H1 (cell line): ENCODE measurements around the gene KAT5. TPM values are rescaled to one million over a fixed set of nuclear protein-coding genes. Genes with fewer than 3 reads are reported as not detected.

Experiments
- CTCF ChIA-PET: fragments of 300-600 bp; sonication (Branson Sonifier 250); formaldehyde crosslinking; loops from one replicate; lab custom pipeline; 2021; ENCODE audit not compliant: partially characterized antibody; lab: Charles Lee
- POLR2A ChIA-PET: fragments of 300-600 bp; sonication (Branson Sonifier 250); formaldehyde crosslinking; loops from one replicate; lab custom pipeline; 2021; ENCODE audit warnings: inconsistent platforms; ENCODE audit not compliant: partially characterized antibody; lab: Charles Lee
- DNase-seq, 2 experiments: peaks; one replicate each; pipeline versions ENCODE4 v3.0.0 to v3.0.0-alpha.2; 2010 to 2022; ENCODE audit warnings: low spot score in 2 of 2, low read depth in 1 of 2, mixed read lengths in 1 of 2
- FAIRE-seq: peaks from 2 replicates; lab custom pipeline; 2011; peaks lifted over from hg19 to GRCh38; lab: Jason Lieb, UNC
- H2AFZ ChIP-seq: 2 replicates; pipeline ENCODE4 v1.8.1; 2012; ENCODE audit warnings: low read length, inconsistent platforms
- H2AK5ac ChIP-seq: 2 replicates; pipeline ENCODE4 v1.6.1; 2013; ENCODE audit warnings: low read depth, low read length
- H2BK120ac ChIP-seq: replicated peaks from 2 replicates; pipeline ENCODE3; 2013; ENCODE audit warnings: low read depth, low read length, inconsistent platforms
- H2BK12ac ChIP-seq: 2 replicates; pipeline ENCODE4 v1.6.1; 2013; ENCODE audit warnings: low read depth, low read length
- H2BK15ac ChIP-seq: 2 replicates; pipeline ENCODE4 v1.6.1; 2013; ENCODE audit warnings: low read length
- H2BK20ac ChIP-seq: 2 replicates; pipeline ENCODE4 v1.6.1; 2013; ENCODE audit warnings: low read length
- H2BK5ac ChIP-seq: 2 replicates; pipeline ENCODE4 v1.6.1; 2013; ENCODE audit warnings: low read depth, low read length
- H3K14ac ChIP-seq: 2 replicates; pipeline ENCODE4 v1.6.1; 2013; ENCODE audit warnings: inconsistent platforms; ENCODE audit not compliant: insufficient read length
- H3K18ac ChIP-seq: 2 replicates; pipeline ENCODE4 v1.6.1; 2013; ENCODE audit warnings: low read length; ENCODE audit errors: extremely low read depth
- H3K23ac ChIP-seq: 2 replicates; pipeline ENCODE4 v1.6.1; 2013; ENCODE audit warnings: inconsistent platforms; ENCODE audit not compliant: insufficient read length
- H3K23me2 ChIP-seq: 2 replicates; pipeline ENCODE4 v1.6.1; 2013; ENCODE audit warnings: low read depth, low read length
- H3K27ac ChIP-seq: 2 replicates; pipeline ENCODE4 v1.6.1; 2011; ENCODE audit warnings: low read depth, low read length, inconsistent platforms
- H3K27me3 ChIP-seq, 4 experiments: replicated peaks in 1 of 4; 1 replicate in 1 of 4; 2 replicates in 3 of 4; pipeline versions ENCODE4 v1.6.1 to v1.8.1; 2011 to 2013; ENCODE audit warnings: low read length in 3 of 4, mild to moderate bottlenecking in 3 of 4, inconsistent platforms in 2 of 4, mixed read lengths in 2 of 4, moderate library complexity in 1 of 4; ENCODE audit not compliant: control insufficient read depth in 3 of 4, insufficient read depth in 3 of 4; ENCODE audit errors: extremely low read depth in 1 of 4
- H3K36me3 ChIP-seq, 4 experiments: 2 replicates each; pipeline versions ENCODE4 v1.6.1 to v1.8.1; 2011 to 2013; ENCODE audit warnings: mild to moderate bottlenecking in 4 of 4, low read length in 3 of 4, moderate library complexity in 2 of 4, control low read depth in 1 of 4, inconsistent platforms in 1 of 4; ENCODE audit not compliant: insufficient read depth in 4 of 4, control insufficient read depth in 2 of 4
- H3K4ac ChIP-seq: replicated peaks from 2 replicates; pipeline ENCODE3; 2013; ENCODE audit warnings: low read length, low read depth, mixed read lengths, inconsistent platforms; ENCODE audit not compliant: insufficient read length
- H3K4me1 ChIP-seq, 4 experiments: replicated peaks in 1 of 4; 1 replicate in 1 of 4; 2 replicates in 3 of 4; pipeline versions ENCODE4 v1.6.1 to v1.8.1; 2011 to 2013; ENCODE audit warnings: low read length in 3 of 4, inconsistent platforms in 2 of 4, mixed read lengths in 1 of 4; ENCODE audit not compliant: insufficient read depth in 4 of 4, control insufficient read depth in 3 of 4
- H3K4me2 ChIP-seq, 2 experiments: 2 replicates each; pipeline versions ENCODE4 v1.6.1 to v1.8.1; 2011 to 2013; ENCODE audit warnings: low read depth in 2 of 2, low read length in 2 of 2, control low read depth in 1 of 2, inconsistent platforms in 1 of 2, mild to moderate bottlenecking in 1 of 2; ENCODE audit not compliant: insufficient read depth in 1 of 2
- H3K4me3 ChIP-seq, 4 experiments: fragments of 200-600, 300-600 bp in 1 of 4; sonication (generic), shearing (Covaris generic), sonication (Bioruptor Twin) in 1 of 4; 2 replicates each; pipeline versions ENCODE4 v1.5.1 to v1.8.1; 2011 to 2016; ENCODE audit warnings: low read length in 4 of 4, low read depth in 3 of 4, control low read depth in 2 of 4, inconsistent platforms in 2 of 4, mild to moderate bottlenecking in 2 of 4, mixed read lengths in 1 of 4, moderate library complexity in 1 of 4; ENCODE audit not compliant: insufficient read depth in 2 of 4; ENCODE audit errors: extremely low read depth in 1 of 4
- H3K56ac ChIP-seq: replicated peaks from 2 replicates; pipeline ENCODE3; 2013; ENCODE audit warnings: low read depth, mild to moderate bottlenecking, mixed read lengths, low read length, inconsistent platforms; ENCODE audit not compliant: insufficient read length
- H3K79me1 ChIP-seq: 2 replicates; pipeline ENCODE4 v1.6.1; 2013; ENCODE audit warnings: low read depth, low read length, control low read depth
- H3K79me2 ChIP-seq, 2 experiments: 2 replicates each; pipeline versions ENCODE4 v1.6.1 to v1.8.1; 2012 to 2013; ENCODE audit warnings: low read length in 2 of 2, mild to moderate bottlenecking in 2 of 2, inconsistent platforms in 1 of 2; ENCODE audit not compliant: insufficient read depth in 2 of 2, control insufficient read depth in 1 of 2
- H3K9ac ChIP-seq, 4 experiments: replicated peaks in 1 of 4; 1 replicate in 1 of 4; 2 replicates in 3 of 4; pipeline versions ENCODE4 v1.6.1 to v1.8.1; 2011 to 2013; ENCODE audit warnings: low read depth in 3 of 4, low read length in 3 of 4, control low read depth in 2 of 4, mild to moderate bottlenecking in 2 of 4, moderate library complexity in 2 of 4, inconsistent platforms in 1 of 4; ENCODE audit errors: extremely low read depth in 1 of 4
- H3K9me3 ChIP-seq, 2 experiments: 2 replicates each; pipeline versions ENCODE4 v1.6.1 to v1.8.1; 2012 to 2013; ENCODE audit warnings: mild to moderate bottlenecking in 2 of 2, moderate library complexity in 2 of 2, control low read depth in 1 of 2, inconsistent platforms in 1 of 2, low read depth in 1 of 2, low read length in 1 of 2, mixed read lengths in 1 of 2; ENCODE audit not compliant: insufficient read depth in 2 of 2
- H4K20me1 ChIP-seq, 2 experiments: replicated peaks in 1 of 2; 2 replicates each; pipeline versions ENCODE3 to v1.8.1; 2011 to 2013; ENCODE audit warnings: inconsistent platforms in 2 of 2, low read length in 2 of 2, mild to moderate bottlenecking in 1 of 2; ENCODE audit not compliant: insufficient read depth in 2 of 2, control insufficient read depth in 1 of 2
- H4K5ac ChIP-seq: 2 replicates; pipeline ENCODE4 v1.6.1; 2013; ENCODE audit warnings: low read length, low read depth, mixed read lengths, inconsistent platforms; ENCODE audit not compliant: insufficient read length
- H4K8ac ChIP-seq: 2 replicates; pipeline ENCODE4 v1.8.0; 2013; ENCODE audit warnings: mild to moderate bottlenecking, moderate library complexity, low read length, inconsistent platforms; ENCODE audit not compliant: insufficient read depth; ENCODE audit errors: extremely low read depth
- H4K91ac ChIP-seq: replicated peaks from 2 replicates; pipeline ENCODE3; 2013; ENCODE audit warnings: low read length, mixed read lengths, inconsistent platforms; ENCODE audit not compliant: insufficient read length
- MAFK ChIP-seq: IDR thresholded peaks from 2 replicates; pipeline ENCODE4 v1.6.1; 2012; ENCODE audit warnings: low read depth, mild to moderate bottlenecking, improper control_type of control experiment, low read length
- NRF1 ChIP-seq: IDR thresholded peaks from 2 replicates; pipeline ENCODE4 v1.6.1; 2011; ENCODE audit warnings: mild to moderate bottlenecking, low read depth, low read length, improper control_type of control experiment
- POLR2AphosphoS5 ChIP-seq: IDR thresholded peaks from 2 replicates; pipeline ENCODE4 v1.6.1; 2011; ENCODE audit warnings: low read depth, low read length
- SIN3A ChIP-seq, 2 experiments: IDR thresholded peaks in 1 of 2; conservative IDR thresholded peaks in 1 of 2; 2 replicates each; pipeline ENCODE4 v1.6.1; 2011 to 2012; ENCODE audit warnings: low read length in 2 of 2, improper control_type of control experiment in 1 of 2, low read depth in 1 of 2, mild to moderate bottlenecking in 1 of 2
- SP4 ChIP-seq: IDR thresholded peaks from 2 replicates; pipeline ENCODE4 v1.6.1; 2012; ENCODE audit warnings: low read length, inconsistent platforms
- SUZ12 ChIP-seq: fragments of 200-600 bp; sonication (generic); IDR thresholded peaks from 2 replicates; pipeline ENCODE4 v1.6.1; 2012; ENCODE audit warnings: mild to moderate bottlenecking, inconsistent platforms, low read length, moderate library complexity, mixed read lengths
- WGBS, 2 experiments: shearing (Covaris generic) in 1 of 2; methylation state at CpG; one replicate each; pipeline versions ENCODE4 v1.1.6 to v1.1.7; 2013 to 2015; ENCODE audit warnings: low lambda C conversion rate in 2 of 2, mixed read lengths in 2 of 2, inconsistent platforms in 1 of 2, low coverage in 1 of 2, missing lambda C conversion rate in 1 of 2; ENCODE audit not compliant: insufficient replicate concordance in 2 of 2, insufficient coverage in 1 of 2, insufficient read length in 1 of 2; ENCODE audit errors: extremely low coverage in 1 of 2, missing lambda C conversion rate in 1 of 2; 5-methylcytosine and 5-hydroxymethylcytosine counted together
- polyA plus RNA-seq, 7 experiments: library from polyadenylated mRNA; depleted of rRNA in 3 of 7; stranded (reverse) in 5 of 7; unstranded in 2 of 7; fragments of >200 nt in 5 of 7; fragments of 200-250 nt in 2 of 7; gene quantifications; 1 replicate in 5 of 7; 2 replicates in 1 of 7; 4 replicates in 1 of 7; pipeline versions ENCODE4 v1.2.1 to v1.2.3, GENCODE V29; 2011 to 2013; ENCODE audit warnings: missing spikeins in 2 of 7, mixed read lengths in 2 of 7
- total RNA-seq: library from RNA; stranded (reverse); fragmentation: NEBNext Ultra II Directional; extraction: Animal tissue kit (Norgen Biotek cat#: 25700); gene quantifications from 2 replicates; pipeline ENCODE4 v1.2.1, GENCODE V29; 2021

Gene KAT5
- total and polyA plus RNA-seq, 2 of the 8 experiments (the other 6 are each of a cell fraction or from before 2014, with no cell fraction given) = 26.7 to 37.4 TPM

DNA sequence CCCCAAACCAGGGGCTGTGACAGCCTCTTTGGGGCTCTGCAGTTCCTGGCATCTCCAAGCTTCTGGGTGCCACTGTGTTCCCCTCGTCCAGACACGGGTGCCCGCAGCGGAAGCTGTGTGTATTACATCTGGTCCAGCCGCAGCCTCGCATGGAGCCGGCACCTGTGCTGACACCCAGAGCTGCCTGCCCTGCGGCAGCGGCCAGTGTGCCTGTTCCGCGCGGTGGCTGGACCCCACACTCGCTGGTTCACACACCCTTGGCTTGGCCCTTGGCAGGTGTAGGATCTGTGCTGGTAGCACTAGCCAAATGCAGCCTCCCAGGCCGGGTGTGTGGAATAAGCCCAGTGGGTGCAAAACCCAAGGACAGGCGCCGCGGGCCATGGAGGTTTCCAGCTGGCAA, 33.0 kb downstream of the KAT5 start:
- no peak for FAIRE-seq
- CTCF ChIA-PET = interaction anchor here (0.6 to 2.2 kb wide), 22 partner anchors 9 to 460 kb away, joined by 3 to 8 read pairs (median 4); no protein-coding TSS in a partner anchor

More for the DNA sequence above, 33.0 kb downstream of the KAT5 start:
- POLR2A ChIA-PET = interaction anchor here (1.1 to 1.2 kb wide), 2 partner anchors 24 to 31 kb away, joined by 3 to 4 read pairs; partner anchors contain the start of gene RNASEH2C
- no peak for DNase-seq
- no peak overlapping the region for H2BK5ac ChIP-seq
- H3K4me3 ChIP-seq = no peak overlapping the region
- no peak overlapping the region for H3K18ac ChIP-seq
- no peaks in the 10 kb centered on the region for H3K79me2 ChIP-seq
- H3K9ac ChIP-seq = no peak overlapping the region
- no peaks in the 10 kb centered on the region for H3K79me1 ChIP-seq
- no peak overlapping the region for H2BK15ac ChIP-seq
- H3K36me3 ChIP-seq = no peaks in the 10 kb centered on the region
- H3K23ac ChIP-seq = no peak overlapping the region
- H2BK120ac ChIP-seq = no peak overlapping the region
- 91% methylated on average over 15 of the region's 17 CpGs; no CpG with 5 or more reads in 1 of the 2 experiments for WGBS, 2 experiments
- H2BK20ac ChIP-seq = no peak overlapping the region
- H3K14ac ChIP-seq = no peak overlapping the region
- H3K56ac ChIP-seq = no peak overlapping the region
- H3K23me2 ChIP-seq = no peaks in the 10 kb centered on the region
- H4K5ac ChIP-seq = no peak overlapping the region
- H2AFZ ChIP-seq = no peak overlapping the region
- peaks cover 0 to 2% (median 0%) of the 10 kb centered on the region in 4 experiments; a peak in 1 of 7 replicates for H3K27me3 ChIP-seq
- peaks cover 3 to 16% of the 10 kb centered on the region in 2 experiments; a peak in 3 of 4 replicates for H3K9me3 ChIP-seq
- H2AK5ac ChIP-seq = no peak overlapping the region
- H3K4ac ChIP-seq = no peak overlapping the region
- H2BK12ac ChIP-seq = no peak overlapping the region
- H4K20me1 ChIP-seq = no peaks in the 10 kb centered on the region
- H3K27ac ChIP-seq = no peak overlapping the region
- TF ChIP-seq NRF1 (no peak), POLR2AphosphoS5 (no peak), SUZ12 (no peak), SP4 (no peak), SIN3A (conservative IDR thresholded peaks at IDR 0.05 in 1 of 2, IDR thresholded peaks at IDR 0.05 in 1 of 2; ENCODE audit: low read depth in 1 of 2, low read length in 2 of 2) (no peak), MAFK (no peak)
- TF ChIP-seq, all 59 proteins: peak for 0
- Histone ChIP-seq H4K91ac (no peak overlapping the region), H3K4me2 (no peak overlapping the region), H4K8ac (no peak overlapping the region), H3K4me1 (no peaks in the 10 kb centered on the region)
